Measurements from ENCODE around the gene CAMKK1. TPM values are rescaled to one million over a fixed set of nuclear protein-coding genes. Genes with fewer than 3 reads are reported as not detected.

CAMKK1 gene
- polyA plus RNA-seq, 1 donor from 2014 or later = 8.9 TPM

DNA sequence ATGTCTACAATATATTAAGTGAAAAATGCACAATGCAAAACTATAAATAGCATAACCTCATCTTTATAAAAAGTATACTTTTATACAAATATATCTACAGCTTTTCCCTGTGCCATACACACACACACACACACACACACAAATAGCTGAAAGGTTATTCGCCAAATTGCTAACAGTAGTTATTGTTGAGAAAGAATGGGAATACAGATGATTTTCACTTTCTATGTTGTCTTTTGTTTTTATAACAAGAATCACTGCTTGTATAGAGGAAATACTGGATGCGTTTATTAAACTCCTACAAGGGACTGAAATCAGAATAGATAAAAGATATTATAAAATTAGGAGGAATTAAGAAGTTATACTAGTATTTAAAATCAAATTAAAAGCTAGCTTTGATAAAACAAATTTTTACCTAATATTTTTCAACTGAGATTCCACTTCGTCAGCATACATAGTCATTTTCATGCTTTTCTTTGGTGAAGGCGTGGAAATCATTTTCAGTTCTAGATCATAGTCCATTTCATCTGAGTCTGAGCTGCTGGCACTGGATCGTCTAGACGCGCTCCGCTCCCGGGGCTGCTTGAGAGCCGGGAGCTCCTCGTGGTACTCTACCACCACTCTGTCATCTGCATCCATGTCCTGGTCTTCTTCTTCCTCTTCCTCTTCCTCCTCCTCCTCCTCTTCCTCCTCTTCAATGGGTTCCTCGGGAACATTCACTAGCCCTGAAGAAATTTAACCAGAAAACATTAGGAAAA is 74.8 kb downstream of the CAMKK1 start:
- Histone ChIP-seq H3K9me3 (ENCODE audit: low read length) (no peaks in the 10 kb centered on the region), H3K27me3 (ENCODE audit: insufficient read depth, low read depth, low read length) (no peaks in the 10 kb centered on the region), H3K9me2 (ENCODE audit: insufficient read depth, low read length) (no peaks in the 10 kb centered on the region), H3K27ac (ENCODE audit: low read length) (no peak overlapping the region), H2AFZ (ENCODE audit: low read depth, low read length) (no peak overlapping the region), H3F3A (ENCODE audit: insufficient read depth, low read length, poor library complexity, severe bottlenecking) (no peaks in the 10 kb centered on the region), H3K4me3 (ENCODE audit: low read length) (no peak overlapping the region), H3K9ac (ENCODE audit: low read length) (no peak overlapping the region), H3K79me2 (replicated peaks; ENCODE audit: insufficient read depth, low read length) (no peaks in the 10 kb centered on the region), H4K20me1 (ENCODE audit: insufficient read depth) (no peaks in the 10 kb centered on the region), H3K4me2 (ENCODE audit: low read length) (no peak overlapping the region), H3K36me3 (ENCODE audit: insufficient read depth, low read length) (peaks cover 16% of the 10 kb centered on the region)
- TF ChIP-seq, protein P1, sequence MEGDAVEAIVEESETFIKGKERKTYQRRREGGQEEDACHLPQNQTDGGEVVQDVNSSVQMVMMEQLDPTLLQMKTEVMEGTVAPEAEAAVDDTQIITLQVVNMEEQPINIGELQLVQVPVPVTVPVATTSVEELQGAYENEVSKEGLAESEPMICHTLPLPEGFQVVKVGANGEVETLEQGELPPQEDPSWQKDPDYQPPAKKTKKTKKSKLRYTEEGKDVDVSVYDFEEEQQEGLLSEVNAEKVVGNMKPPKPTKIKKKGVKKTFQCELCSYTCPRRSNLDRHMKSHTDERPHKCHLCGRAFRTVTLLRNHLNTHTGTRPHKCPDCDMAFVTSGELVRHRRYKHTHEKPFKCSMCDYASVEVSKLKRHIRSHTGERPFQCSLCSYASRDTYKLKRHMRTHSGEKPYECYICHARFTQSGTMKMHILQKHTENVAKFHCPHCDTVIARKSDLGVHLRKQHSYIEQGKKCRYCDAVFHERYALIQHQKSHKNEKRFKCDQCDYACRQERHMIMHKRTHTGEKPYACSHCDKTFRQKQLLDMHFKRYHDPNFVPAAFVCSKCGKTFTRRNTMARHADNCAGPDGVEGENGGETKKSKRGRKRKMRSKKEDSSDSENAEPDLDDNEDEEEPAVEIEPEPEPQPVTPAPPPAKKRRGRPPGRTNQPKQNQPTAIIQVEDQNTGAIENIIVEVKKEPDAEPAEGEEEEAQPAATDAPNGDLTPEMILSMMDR (IDR thresholded peaks at IDR 0.05; ENCODE audit: poor library complexity, severe bottlenecking) = no peak
- no peak for TF ChIP-seq MXI1 (conservative IDR thresholded peaks at IDR 0.05; ENCODE audit: poor library complexity, severe bottlenecking)
- TF ChIP-seq RAD21 (conservative IDR thresholded peaks at IDR 0.05) = no peak
- TF ChIP-seq, protein P2, sequence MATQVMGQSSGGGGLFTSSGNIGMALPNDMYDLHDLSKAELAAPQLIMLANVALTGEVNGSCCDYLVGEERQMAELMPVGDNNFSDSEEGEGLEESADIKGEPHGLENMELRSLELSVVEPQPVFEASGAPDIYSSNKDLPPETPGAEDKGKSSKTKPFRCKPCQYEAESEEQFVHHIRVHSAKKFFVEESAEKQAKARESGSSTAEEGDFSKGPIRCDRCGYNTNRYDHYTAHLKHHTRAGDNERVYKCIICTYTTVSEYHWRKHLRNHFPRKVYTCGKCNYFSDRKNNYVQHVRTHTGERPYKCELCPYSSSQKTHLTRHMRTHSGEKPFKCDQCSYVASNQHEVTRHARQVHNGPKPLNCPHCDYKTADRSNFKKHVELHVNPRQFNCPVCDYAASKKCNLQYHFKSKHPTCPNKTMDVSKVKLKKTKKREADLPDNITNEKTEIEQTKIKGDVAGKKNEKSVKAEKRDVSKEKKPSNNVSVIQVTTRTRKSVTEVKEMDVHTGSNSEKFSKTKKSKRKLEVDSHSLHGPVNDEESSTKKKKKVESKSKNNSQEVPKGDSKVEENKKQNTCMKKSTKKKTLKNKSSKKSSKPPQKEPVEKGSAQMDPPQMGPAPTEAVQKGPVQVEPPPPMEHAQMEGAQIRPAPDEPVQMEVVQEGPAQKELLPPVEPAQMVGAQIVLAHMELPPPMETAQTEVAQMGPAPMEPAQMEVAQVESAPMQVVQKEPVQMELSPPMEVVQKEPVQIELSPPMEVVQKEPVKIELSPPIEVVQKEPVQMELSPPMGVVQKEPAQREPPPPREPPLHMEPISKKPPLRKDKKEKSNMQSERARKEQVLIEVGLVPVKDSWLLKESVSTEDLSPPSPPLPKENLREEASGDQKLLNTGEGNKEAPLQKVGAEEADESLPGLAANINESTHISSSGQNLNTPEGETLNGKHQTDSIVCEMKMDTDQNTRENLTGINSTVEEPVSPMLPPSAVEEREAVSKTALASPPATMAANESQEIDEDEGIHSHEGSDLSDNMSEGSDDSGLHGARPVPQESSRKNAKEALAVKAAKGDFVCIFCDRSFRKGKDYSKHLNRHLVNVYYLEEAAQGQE (IDR thresholded peaks at IDR 0.05; ENCODE audit: borderline replicate concordance) = no peak
- no peak for TF ChIP-seq TAF1 (IDR thresholded peaks at IDR 0.05; ENCODE audit: low read depth)
- no peak for TF ChIP-seq POLR2AphosphoS5 (IDR thresholded peaks at IDR 0.05)
- TF ChIP-seq SMC3 (conservative IDR thresholded peaks at IDR 0.05; ENCODE audit: poor library complexity) = no peak
- no peak for TF ChIP-seq EP300 (conservative IDR thresholded peaks at IDR 0.05; ENCODE audit: poor library complexity, severe bottlenecking)
- no peak for TF ChIP-seq EZH2 (IDR thresholded peaks at IDR 0.05; ENCODE audit: borderline replicate concordance, insufficient read depth, low read length, poor library complexity, severe bottlenecking)

DNA sequence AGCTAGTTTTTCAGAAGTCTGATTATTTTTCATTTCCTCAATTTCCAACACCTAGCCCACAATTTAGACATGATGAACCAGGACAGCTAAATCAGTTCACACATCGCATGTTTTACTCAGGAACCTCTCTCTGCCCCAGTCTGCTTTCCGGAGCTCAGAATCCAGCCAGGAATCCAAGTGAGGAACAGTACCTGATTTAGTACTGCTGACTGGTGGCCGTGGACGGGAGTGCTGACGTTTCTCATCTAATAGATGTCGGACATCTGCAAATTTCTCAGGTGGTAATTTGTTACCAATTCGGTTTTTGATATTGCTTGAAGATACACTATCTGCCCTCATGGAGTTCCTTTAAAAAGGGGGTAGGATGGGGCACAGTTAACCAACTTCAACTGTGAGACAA is 76.9 kb downstream of the CAMKK1 start:
- Histone ChIP-seq H3K4me2 (ENCODE audit: low read length) (no peak overlapping the region), H3K79me2 (replicated peaks; ENCODE audit: insufficient read depth, low read length) (no peaks in the 10 kb centered on the region), H3K9ac (ENCODE audit: low read length) (no peak overlapping the region), H4K20me1 (ENCODE audit: insufficient read depth) (no peaks in the 10 kb centered on the region), H2AFZ (ENCODE audit: low read depth, low read length) (no peak overlapping the region), H3K4me3 (ENCODE audit: low read length) (no peak overlapping the region), H3F3A (ENCODE audit: insufficient read depth, low read length, poor library complexity, severe bottlenecking) (no peaks in the 10 kb centered on the region), H3K27ac (ENCODE audit: low read length) (no peak overlapping the region), H3K9me3 (ENCODE audit: low read length) (no peaks in the 10 kb centered on the region), H3K27me3 (ENCODE audit: insufficient read depth, low read depth, low read length) (no peaks in the 10 kb centered on the region), H3K9me2 (ENCODE audit: insufficient read depth, low read length) (no peaks in the 10 kb centered on the region), H3K36me3 (ENCODE audit: insufficient read depth, low read length) (peaks cover 11% of the 10 kb centered on the region)
- TF ChIP-seq EZH2 (IDR thresholded peaks at IDR 0.05; ENCODE audit: borderline replicate concordance, insufficient read depth, low read length, poor library complexity, severe bottlenecking) = no peak
- TF ChIP-seq, protein P1 (IDR thresholded peaks at IDR 0.05; ENCODE audit: poor library complexity, severe bottlenecking) = no peak
- no peak for TF ChIP-seq SMC3 (conservative IDR thresholded peaks at IDR 0.05; ENCODE audit: poor library complexity)
- no peak for TF ChIP-seq POLR2AphosphoS5 (IDR thresholded peaks at IDR 0.05)
- TF ChIP-seq EP300 (conservative IDR thresholded peaks at IDR 0.05; ENCODE audit: poor library complexity, severe bottlenecking) = no peak
- TF ChIP-seq TAF1 (IDR thresholded peaks at IDR 0.05; ENCODE audit: low read depth) = no peak
- TF ChIP-seq MXI1 (conservative IDR thresholded peaks at IDR 0.05; ENCODE audit: poor library complexity, severe bottlenecking) = no peak
